H1 (cell line): ENCODE data around the gene PDZK1IP1. TPM values are rescaled to one million over a fixed set of nuclear protein-coding genes. Genes with fewer than 3 reads are reported as not detected.

Source experiments
- CTCF ChIA-PET: fragments of 300-600 bp; sonication (Branson Sonifier 250); formaldehyde crosslinking; loops from one replicate; lab custom pipeline; 2021; ENCODE audit not compliant: partially characterized antibody; lab: Charles Lee
- POLR2A ChIA-PET: fragments of 300-600 bp; sonication (Branson Sonifier 250); formaldehyde crosslinking; loops from one replicate; lab custom pipeline; 2021; ENCODE audit warnings: inconsistent platforms; ENCODE audit not compliant: partially characterized antibody; lab: Charles Lee
- DNase-seq, 2 experiments: peaks; one replicate each; pipeline versions ENCODE4 v3.0.0 to v3.0.0-alpha.2; 2010 to 2022; ENCODE audit warnings: low spot score in 2 of 2, low read depth in 1 of 2, mixed read lengths in 1 of 2
- FAIRE-seq: peaks from 2 replicates; lab custom pipeline; 2011; peaks lifted over from hg19 to GRCh38; lab: Jason Lieb, UNC
- H2AFZ ChIP-seq: 2 replicates; pipeline ENCODE4 v1.8.1; 2012; ENCODE audit warnings: low read length, inconsistent platforms
- H2AK5ac ChIP-seq: 2 replicates; pipeline ENCODE4 v1.6.1; 2013; ENCODE audit warnings: low read depth, low read length
- H2BK120ac ChIP-seq: replicated peaks from 2 replicates; pipeline ENCODE3; 2013; ENCODE audit warnings: low read depth, low read length, inconsistent platforms
- H2BK12ac ChIP-seq: 2 replicates; pipeline ENCODE4 v1.6.1; 2013; ENCODE audit warnings: low read depth, low read length
- H2BK15ac ChIP-seq: 2 replicates; pipeline ENCODE4 v1.6.1; 2013; ENCODE audit warnings: low read length
- H2BK20ac ChIP-seq: 2 replicates; pipeline ENCODE4 v1.6.1; 2013; ENCODE audit warnings: low read length
- H2BK5ac ChIP-seq: 2 replicates; pipeline ENCODE4 v1.6.1; 2013; ENCODE audit warnings: low read depth, low read length
- H3K14ac ChIP-seq: 2 replicates; pipeline ENCODE4 v1.6.1; 2013; ENCODE audit warnings: inconsistent platforms; ENCODE audit not compliant: insufficient read length
- H3K18ac ChIP-seq: 2 replicates; pipeline ENCODE4 v1.6.1; 2013; ENCODE audit warnings: low read length; ENCODE audit errors: extremely low read depth
- H3K23ac ChIP-seq: 2 replicates; pipeline ENCODE4 v1.6.1; 2013; ENCODE audit warnings: inconsistent platforms; ENCODE audit not compliant: insufficient read length
- H3K23me2 ChIP-seq: 2 replicates; pipeline ENCODE4 v1.6.1; 2013; ENCODE audit warnings: low read depth, low read length
- H3K27ac ChIP-seq: 2 replicates; pipeline ENCODE4 v1.6.1; 2011; ENCODE audit warnings: low read depth, low read length, inconsistent platforms
- H3K27me3 ChIP-seq, 4 experiments: replicated peaks in 1 of 4; 1 replicate in 1 of 4; 2 replicates in 3 of 4; pipeline versions ENCODE4 v1.6.1 to v1.8.1; 2011 to 2013; ENCODE audit warnings: low read length in 3 of 4, mild to moderate bottlenecking in 3 of 4, inconsistent platforms in 2 of 4, mixed read lengths in 2 of 4, moderate library complexity in 1 of 4; ENCODE audit not compliant: control insufficient read depth in 3 of 4, insufficient read depth in 3 of 4; ENCODE audit errors: extremely low read depth in 1 of 4
- H3K36me3 ChIP-seq, 4 experiments: 2 replicates each; pipeline versions ENCODE4 v1.6.1 to v1.8.1; 2011 to 2013; ENCODE audit warnings: mild to moderate bottlenecking in 4 of 4, low read length in 3 of 4, moderate library complexity in 2 of 4, control low read depth in 1 of 4, inconsistent platforms in 1 of 4; ENCODE audit not compliant: insufficient read depth in 4 of 4, control insufficient read depth in 2 of 4
- H3K4ac ChIP-seq: replicated peaks from 2 replicates; pipeline ENCODE3; 2013; ENCODE audit warnings: low read length, low read depth, mixed read lengths, inconsistent platforms; ENCODE audit not compliant: insufficient read length
- H3K4me1 ChIP-seq, 4 experiments: replicated peaks in 1 of 4; 1 replicate in 1 of 4; 2 replicates in 3 of 4; pipeline versions ENCODE4 v1.6.1 to v1.8.1; 2011 to 2013; ENCODE audit warnings: low read length in 3 of 4, inconsistent platforms in 2 of 4, mixed read lengths in 1 of 4; ENCODE audit not compliant: insufficient read depth in 4 of 4, control insufficient read depth in 3 of 4
- H3K4me2 ChIP-seq, 2 experiments: 2 replicates each; pipeline versions ENCODE4 v1.6.1 to v1.8.1; 2011 to 2013; ENCODE audit warnings: low read depth in 2 of 2, low read length in 2 of 2, control low read depth in 1 of 2, inconsistent platforms in 1 of 2, mild to moderate bottlenecking in 1 of 2; ENCODE audit not compliant: insufficient read depth in 1 of 2
- H3K4me3 ChIP-seq, 4 experiments: fragments of 200-600, 300-600 bp in 1 of 4; sonication (generic), shearing (Covaris generic), sonication (Bioruptor Twin) in 1 of 4; 2 replicates each; pipeline versions ENCODE4 v1.5.1 to v1.8.1; 2011 to 2016; ENCODE audit warnings: low read length in 4 of 4, low read depth in 3 of 4, control low read depth in 2 of 4, inconsistent platforms in 2 of 4, mild to moderate bottlenecking in 2 of 4, mixed read lengths in 1 of 4, moderate library complexity in 1 of 4; ENCODE audit not compliant: insufficient read depth in 2 of 4; ENCODE audit errors: extremely low read depth in 1 of 4
- H3K56ac ChIP-seq: replicated peaks from 2 replicates; pipeline ENCODE3; 2013; ENCODE audit warnings: low read depth, mild to moderate bottlenecking, mixed read lengths, low read length, inconsistent platforms; ENCODE audit not compliant: insufficient read length
- H3K79me1 ChIP-seq: 2 replicates; pipeline ENCODE4 v1.6.1; 2013; ENCODE audit warnings: low read depth, low read length, control low read depth
- H3K79me2 ChIP-seq, 2 experiments: 2 replicates each; pipeline versions ENCODE4 v1.6.1 to v1.8.1; 2012 to 2013; ENCODE audit warnings: low read length in 2 of 2, mild to moderate bottlenecking in 2 of 2, inconsistent platforms in 1 of 2; ENCODE audit not compliant: insufficient read depth in 2 of 2, control insufficient read depth in 1 of 2
- H3K9ac ChIP-seq, 4 experiments: replicated peaks in 1 of 4; 1 replicate in 1 of 4; 2 replicates in 3 of 4; pipeline versions ENCODE4 v1.6.1 to v1.8.1; 2011 to 2013; ENCODE audit warnings: low read depth in 3 of 4, low read length in 3 of 4, control low read depth in 2 of 4, mild to moderate bottlenecking in 2 of 4, moderate library complexity in 2 of 4, inconsistent platforms in 1 of 4; ENCODE audit errors: extremely low read depth in 1 of 4
- H3K9me3 ChIP-seq, 2 experiments: 2 replicates each; pipeline versions ENCODE4 v1.6.1 to v1.8.1; 2012 to 2013; ENCODE audit warnings: mild to moderate bottlenecking in 2 of 2, moderate library complexity in 2 of 2, control low read depth in 1 of 2, inconsistent platforms in 1 of 2, low read depth in 1 of 2, low read length in 1 of 2, mixed read lengths in 1 of 2; ENCODE audit not compliant: insufficient read depth in 2 of 2
- H4K20me1 ChIP-seq, 2 experiments: replicated peaks in 1 of 2; 2 replicates each; pipeline versions ENCODE3 to v1.8.1; 2011 to 2013; ENCODE audit warnings: inconsistent platforms in 2 of 2, low read length in 2 of 2, mild to moderate bottlenecking in 1 of 2; ENCODE audit not compliant: insufficient read depth in 2 of 2, control insufficient read depth in 1 of 2
- H4K5ac ChIP-seq: 2 replicates; pipeline ENCODE4 v1.6.1; 2013; ENCODE audit warnings: low read length, low read depth, mixed read lengths, inconsistent platforms; ENCODE audit not compliant: insufficient read length
- H4K8ac ChIP-seq: 2 replicates; pipeline ENCODE4 v1.8.0; 2013; ENCODE audit warnings: mild to moderate bottlenecking, moderate library complexity, low read length, inconsistent platforms; ENCODE audit not compliant: insufficient read depth; ENCODE audit errors: extremely low read depth
- H4K91ac ChIP-seq: replicated peaks from 2 replicates; pipeline ENCODE3; 2013; ENCODE audit warnings: low read length, mixed read lengths, inconsistent platforms; ENCODE audit not compliant: insufficient read length
- BACH1 ChIP-seq: IDR thresholded peaks from 2 replicates; pipeline ENCODE4 v1.6.1; 2012; ENCODE audit warnings: low read length, improper control_type of control experiment
- CEBPB ChIP-seq: IDR thresholded peaks from 2 replicates; pipeline ENCODE4 v1.6.1; 2012; ENCODE audit warnings: low read depth, low read length
- CHD2 ChIP-seq: IDR thresholded peaks from 2 replicates; pipeline ENCODE4 v1.6.1; 2012; ENCODE audit warnings: low read length, improper control_type of control experiment
- CREB1 ChIP-seq: IDR thresholded peaks from 2 replicates; pipeline ENCODE4 v1.6.1; 2012; ENCODE audit warnings: inconsistent platforms
- EZH2 ChIP-seq: fragments of 200-600 bp; sonication (generic); IDR thresholded peaks from 2 replicates; pipeline ENCODE4 v1.7.1; 2012; ENCODE audit warnings: low read depth, mild to moderate bottlenecking, moderate library complexity, low read length, inconsistent platforms; ENCODE audit not compliant: severe bottlenecking
- NRF1 ChIP-seq: IDR thresholded peaks from 2 replicates; pipeline ENCODE4 v1.6.1; 2011; ENCODE audit warnings: mild to moderate bottlenecking, low read depth, low read length, improper control_type of control experiment
- RNF2 ChIP-seq: fragments of 200-900, 300-1000 bp; sonication (generic); IDR thresholded peaks from 2 replicates; pipeline ENCODE4 v1.7.1; 2016; ENCODE audit warnings: borderline replicate concordance, low read depth, mild to moderate bottlenecking, antibody characterized with exemption, low read length; ENCODE audit not compliant: poor library complexity, severe bottlenecking; ENCODE audit errors: missing control alignments
- SUZ12 ChIP-seq: fragments of 200-600 bp; sonication (generic); IDR thresholded peaks from 2 replicates; pipeline ENCODE4 v1.6.1; 2012; ENCODE audit warnings: mild to moderate bottlenecking, inconsistent platforms, low read length, moderate library complexity, mixed read lengths
- TBP ChIP-seq: IDR thresholded peaks from 2 replicates; pipeline ENCODE4 v1.6.1; 2011; ENCODE audit warnings: low read depth, low read length, improper control_type of control experiment
- ZNF274 ChIP-seq: IDR thresholded peaks from 2 replicates; pipeline ENCODE4 v1.7.0; 2012; ENCODE audit warnings: low read length, borderline replicate concordance; ENCODE audit errors: extremely low read depth
- WGBS, 2 experiments: shearing (Covaris generic) in 1 of 2; methylation state at CpG; one replicate each; pipeline versions ENCODE4 v1.1.6 to v1.1.7; 2013 to 2015; ENCODE audit warnings: low lambda C conversion rate in 2 of 2, mixed read lengths in 2 of 2, inconsistent platforms in 1 of 2, low coverage in 1 of 2, missing lambda C conversion rate in 1 of 2; ENCODE audit not compliant: insufficient replicate concordance in 2 of 2, insufficient coverage in 1 of 2, insufficient read length in 1 of 2; ENCODE audit errors: extremely low coverage in 1 of 2, missing lambda C conversion rate in 1 of 2; 5-methylcytosine and 5-hydroxymethylcytosine counted together
- polyA plus RNA-seq, 7 experiments: library from polyadenylated mRNA; depleted of rRNA in 3 of 7; stranded (reverse) in 5 of 7; unstranded in 2 of 7; fragments of >200 nt in 5 of 7; fragments of 200-250 nt in 2 of 7; gene quantifications; 1 replicate in 5 of 7; 2 replicates in 1 of 7; 4 replicates in 1 of 7; pipeline versions ENCODE4 v1.2.1 to v1.2.3, GENCODE V29; 2011 to 2013; ENCODE audit warnings: missing spikeins in 2 of 7, mixed read lengths in 2 of 7
- total RNA-seq: library from RNA; stranded (reverse); fragmentation: NEBNext Ultra II Directional; extraction: Animal tissue kit (Norgen Biotek cat#: 25700); gene quantifications from 2 replicates; pipeline ENCODE4 v1.2.1, GENCODE V29; 2021
- TF ChIP-seq, protein P1 (sequence below): IDR thresholded peaks from 2 replicates; pipeline ENCODE4 v1.6.1; 2012; ENCODE audit warnings: inconsistent platforms

The PDZK1IP1 gene
- total and polyA plus RNA-seq, 2 of the 8 experiments (the other 6 are each of a cell fraction or from before 2014, with no cell fraction given) = 0.17 TPM; not detected in 1

- FAIRE-seq (no peak), DNase-seq (peak in 1 of 2 experiments; percentile 58)
- H4K91ac ChIP-seq = peak overlapping the region; percentile 71
- H2BK120ac ChIP-seq = no peak overlapping the region
- H3K9me3 ChIP-seq = no peaks in the 10 kb centered on the region
- WGBS, 2 experiments = 0% methylated on average over 36 of the region's 62 CpGs; no CpG with 5 or more reads in 1 of the 2 experiments
- H3K27ac ChIP-seq = no peak overlapping the region
- no peak overlapping the region for H3K23ac ChIP-seq
- CTCF ChIA-PET = interaction anchor here (5.9 kb wide), 1 partner anchor 38 kb away, joined by 30 read pairs; no protein-coding TSS in a partner anchor
- no peak overlapping the region for H3K56ac ChIP-seq
- H3K27me3 ChIP-seq = peaks cover 87 to 98% (median 97%) of the 10 kb centered on the region in 4 experiments
- no peak overlapping the region for H3K14ac ChIP-seq
- peak overlapping the region; percentile 68 for H2AK5ac ChIP-seq
- H3K4me2 ChIP-seq = peak overlapping the region; percentile 65 to 97
- peak overlapping the region; percentile 55; the same call in 1 of the 2 replicates for H2BK15ac ChIP-seq
- peak overlapping the region; percentile 33 for H3K4ac ChIP-seq
- H3K4me1 ChIP-seq = peaks cover 11 to 35% (median 25%) of the 10 kb centered on the region in 4 experiments
- peaks cover 2 to 9% of the 10 kb centered on the region in 2 experiments for H4K20me1 ChIP-seq
- peak overlapping the region; percentile 66; the same call in 1 of the 2 replicates for H2BK20ac ChIP-seq
- H3K36me3 ChIP-seq = no peaks in the 10 kb centered on the region
- H3K23me2 ChIP-seq = peaks cover 7% of the 10 kb centered on the region
- peak overlapping the region; percentile 8 to 59 (median 23); a peak in 7 of 8 replicates for H3K4me3 ChIP-seq
- no peak overlapping the region for H3K9ac ChIP-seq
- H3K18ac ChIP-seq = peak overlapping the region; percentile 88
- H2AFZ ChIP-seq = no peak overlapping the region
- no peaks in the 10 kb centered on the region for H3K79me2 ChIP-seq
- POLR2A ChIA-PET = interaction anchor here (0.5 kb wide), 1 partner anchor 46 kb away, joined by 3 read pairs; no protein-coding TSS in a partner anchor
- H4K5ac ChIP-seq = peak overlapping the region; percentile 11
- H4K8ac ChIP-seq = peak overlapping the region; percentile 80
- peak overlapping the region; percentile 97 for H2BK12ac ChIP-seq
- H2BK5ac ChIP-seq = peak overlapping the region; percentile 18; the same call in 1 of the 2 replicates
- H3K79me1 ChIP-seq = no peaks in the 10 kb centered on the region
- peak; percentile 92 for TF ChIP-seq EZH2
- TF ChIP-seq BACH1 = 0 out of 2 replicates have a peak, but pooled peaks have one; percentile 8
- TF ChIP-seq CREB1 = 0 out of 2 replicates have a peak, but pooled peaks have one; percentile 18
- TF ChIP-seq, protein P1, sequence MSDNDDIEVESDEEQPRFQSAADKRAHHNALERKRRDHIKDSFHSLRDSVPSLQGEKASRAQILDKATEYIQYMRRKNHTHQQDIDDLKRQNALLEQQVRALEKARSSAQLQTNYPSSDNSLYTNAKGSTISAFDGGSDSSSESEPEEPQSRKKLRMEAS = 0 out of 2 replicates have a peak, but pooled peaks have one; percentile 5
- TF ChIP-seq CHD2 = no peak
- TF ChIP-seq ZNF274 = no peak
- no peak for TF ChIP-seq TBP
- peak; percentile 96 for TF ChIP-seq SUZ12
- TF ChIP-seq NRF1 = no peak
- TF ChIP-seq CEBPB = peak; percentile 62
- TF ChIP-seq RNF2 = peak; percentile 100
These were observed 41.7 kb upstream of the PDZK1IP1 start for GRCh38 chr1:47231301-47232186.
